Measurements from ENCODE around the gene TEK. TPM values are rescaled to one million over a fixed set of nuclear protein-coding genes. Genes with fewer than 3 reads are reported as not detected.

The TEK gene
- total RNA-seq (under 1 TPM in 1 of 5 donors, not detected in 4; 0.16 TPM), total RNA-seq (0 to 0.25 (median 0) reads per million in 29 experiments)
- 0.13 TPM for total RNA-seq (2013)

DNA sequence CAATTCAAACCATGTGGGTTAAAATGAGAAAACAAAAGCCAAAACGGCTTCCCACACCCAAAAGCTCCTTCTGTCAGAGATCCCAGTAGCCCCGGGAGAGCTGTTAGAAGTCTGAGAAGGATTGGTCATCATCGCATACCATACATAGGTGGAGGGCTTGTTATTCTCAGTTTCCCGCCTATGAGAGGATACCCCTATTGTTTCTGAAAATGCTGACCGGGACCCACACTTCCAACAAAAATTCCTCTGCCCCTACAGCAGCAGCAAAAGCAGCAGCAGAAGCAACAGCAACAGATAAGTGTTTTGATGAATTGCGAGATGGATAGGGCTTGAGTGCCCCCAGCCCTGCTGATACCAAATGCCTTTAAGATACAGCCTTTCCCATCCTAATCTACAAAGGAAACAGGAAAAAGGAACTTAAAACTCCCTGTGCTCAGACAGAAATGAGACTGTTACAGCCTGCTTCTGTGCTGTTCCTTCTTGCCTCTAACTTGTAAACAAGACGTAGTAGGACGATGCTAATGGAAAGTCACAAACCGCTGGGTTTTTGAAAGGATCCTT, at the start of gene TEK:
Gene TEK (plus strand): TSS at position 245 of the 561 bp plus-strand sequence. CDS start 366 bp downstream, outside the sequence.
- no peak within 1 kb of the TSS for H3K27ac ChIP-seq (ENCODE audit: low read length)
- CTCF ChIA-PET: no interaction called here
- no peak for ATAC-seq (replicated peaks in 1 of 4)

DNA sequence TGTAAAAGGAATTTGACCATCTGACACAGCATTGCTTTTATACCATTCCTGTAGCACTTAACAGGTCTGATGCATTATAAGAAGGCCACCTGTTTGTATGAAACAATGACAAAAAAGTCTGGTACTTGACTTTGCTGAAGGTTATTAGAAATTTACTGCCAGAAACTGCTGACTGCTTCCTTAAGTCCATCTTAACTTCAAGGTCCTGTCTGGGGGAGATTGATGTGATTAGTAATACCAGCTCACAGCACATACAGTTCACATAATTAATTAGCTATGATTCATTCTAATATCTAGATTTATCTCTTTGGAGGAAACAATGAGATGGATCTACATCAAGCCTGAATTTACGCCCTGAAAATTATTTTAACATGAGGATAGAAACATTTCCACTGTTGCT, 49.6 kb upstream of the TEK start:
- ATAC-seq (replicated peaks in 1 of 4) (no peak), DNase-seq (no peak)
- peaks cover 0 to 2% of the 10 kb centered on the region in 2 donors for H3K36me3 ChIP-seq (ENCODE audit: control insufficient read depth in 2 of 2, extremely low read depth in 1 of 2, insufficient read depth in 1 of 2, low read length in 1 of 2)
- CTCF ChIA-PET: interaction anchor here in 1 of 2 donors (0.6 kb wide), 1 partner anchor 28 kb away, joined by 4 read pairs; no protein-coding TSS in a partner anchor
- WGBS (ENCODE audit: insufficient coverage): no CpG with 5 or more reads among the region's 1 CpG
- Mint-ChIP-seq H3K4me1 (no peaks in the 10 kb centered on the region), H3K9me3 (no peaks in the 10 kb centered on the region), H3K4me3 (no peak overlapping the region), H3K27ac (no peak overlapping the region), H3K36me3 (peaks cover 47% of the 10 kb centered on the region), H3K27me3 (no peaks in the 10 kb centered on the region)
- no peak overlapping the region for H3K27ac ChIP-seq (ENCODE audit: low read length)
- no peaks in the 10 kb centered on the region for H3K9me3 ChIP-seq
- H3K4me1 ChIP-seq (ENCODE audit: control insufficient read depth in 1 of 2, extremely low read depth in 1 of 2, insufficient read depth in 2 of 2, low read length in 2 of 2): no peaks in the 10 kb centered on the region
- H3K4me3 ChIP-seq (ENCODE audit: control insufficient read depth in 1 of 2, extremely low read depth in 1 of 2, low read length in 1 of 2): no peak overlapping the region
- no peaks in the 10 kb centered on the region for H3K27me3 ChIP-seq (replicated peaks in 1 of 2; ENCODE audit: control insufficient read depth in 2 of 2, extremely low read depth in 1 of 2, insufficient read depth in 2 of 2, low read length in 1 of 2)
- POLR2A ChIA-PET: interaction anchor here in 1 of 2 donors (0.7 kb wide), 1 partner anchor 28 kb away, joined by 3 read pairs; no protein-coding TSS in a partner anchor

More for the DNA sequence above, at the start of gene TEK:
- POLR2A ChIA-PET: no interaction called here
- Mint-ChIP-seq H3K27ac (no peak within 1 kb of the TSS), H3K4me1 (no peaks in the 10 kb centered on the region), H3K4me3 (no peak within 1 kb of the TSS), H3K27me3 (peaks cover 3 to 8% of the 10 kb centered on the region in 2 donors), H3K36me3 (no peaks in the 10 kb centered on the region), H3K9me3 (peaks cover 0 to 3% (median 0%) of the 10 kb centered on the region in 3 donors)
- Histone ChIP-seq H3K9me3 (no peaks in the 10 kb centered on the region), H3K4me3 (ENCODE audit: control insufficient read depth in 1 of 2, extremely low read depth in 1 of 2, low read length in 1 of 2) (no peak within 1 kb of the TSS), H3K4me1 (ENCODE audit: control insufficient read depth in 1 of 2, extremely low read depth in 1 of 2, insufficient read depth in 2 of 2, low read length in 2 of 2) (no peaks in the 10 kb centered on the region), H3K27me3 (replicated peaks in 1 of 2; ENCODE audit: control insufficient read depth in 2 of 2, extremely low read depth in 1 of 2, insufficient read depth in 2 of 2, low read length in 1 of 2) (peaks cover 0 to 8% of the 10 kb centered on the region in 2 experiments), H3K36me3 (ENCODE audit: control insufficient read depth in 2 of 2, extremely low read depth in 1 of 2, insufficient read depth in 1 of 2, low read length in 1 of 2) (no peaks in the 10 kb centered on the region)
- 38% methylated on average over 3 of the region's 9 CpGs for WGBS (ENCODE audit: insufficient coverage)
- DNase-seq: no peak

DNA sequence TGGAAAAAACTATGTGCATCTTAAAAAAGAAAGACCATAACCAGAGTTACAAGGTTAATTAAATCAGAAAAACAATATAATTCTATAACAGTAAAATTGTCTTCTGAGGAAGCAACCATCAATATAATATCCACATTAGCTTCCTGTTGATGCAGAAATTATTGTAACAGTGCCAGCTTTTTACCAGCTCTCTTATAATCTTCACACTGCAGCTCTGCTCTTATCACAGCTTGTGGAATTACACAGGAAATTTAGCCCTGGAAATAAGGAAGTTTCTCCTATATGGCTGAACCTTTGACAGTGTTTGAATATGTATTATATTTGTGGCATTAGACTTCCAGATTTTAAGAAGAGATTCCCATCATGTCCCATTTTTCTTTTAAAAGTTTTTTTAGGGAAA, 49.1 kb upstream of the TEK start:
- H3K4me3 Mint-ChIP-seq: no peak overlapping the region
- DNase-seq (no peak), ATAC-seq (replicated peaks in 1 of 4) (no peak)
- H3K4me3 ChIP-seq (ENCODE audit: control insufficient read depth in 1 of 2, extremely low read depth in 1 of 2, low read length in 1 of 2): no peak overlapping the region
- no peaks in the 10 kb centered on the region for H3K4me1 Mint-ChIP-seq
- ChIA-PET POLR2A (interaction anchor here in 1 of 2 donors (0.7 kb wide), 1 partner anchor 29 kb away, joined by 3 read pairs; no protein-coding TSS in a partner anchor), CTCF (interaction anchor here in 1 of 2 donors (0.6 kb wide), 1 partner anchor 29 kb away, joined by 4 read pairs; no protein-coding TSS in a partner anchor)
- H3K9me3 ChIP-seq: no peaks in the 10 kb centered on the region
- peaks cover 0 to 2% of the 10 kb centered on the region in 2 donors for H3K36me3 ChIP-seq (ENCODE audit: control insufficient read depth in 2 of 2, extremely low read depth in 1 of 2, insufficient read depth in 1 of 2, low read length in 1 of 2)
- no peaks in the 10 kb centered on the region for H3K27me3 Mint-ChIP-seq
- H3K27me3 ChIP-seq (replicated peaks in 1 of 2; ENCODE audit: control insufficient read depth in 2 of 2, extremely low read depth in 1 of 2, insufficient read depth in 2 of 2, low read length in 1 of 2): no peaks in the 10 kb centered on the region
- no peak overlapping the region for H3K27ac Mint-ChIP-seq
- peaks cover 42% of the 10 kb centered on the region for H3K36me3 Mint-ChIP-seq
- H3K9me3 Mint-ChIP-seq: no peaks in the 10 kb centered on the region
- H3K27ac ChIP-seq (ENCODE audit: low read length): no peak overlapping the region
- H3K4me1 ChIP-seq (ENCODE audit: control insufficient read depth in 1 of 2, extremely low read depth in 1 of 2, insufficient read depth in 2 of 2, low read length in 2 of 2): no peaks in the 10 kb centered on the region

DNA sequence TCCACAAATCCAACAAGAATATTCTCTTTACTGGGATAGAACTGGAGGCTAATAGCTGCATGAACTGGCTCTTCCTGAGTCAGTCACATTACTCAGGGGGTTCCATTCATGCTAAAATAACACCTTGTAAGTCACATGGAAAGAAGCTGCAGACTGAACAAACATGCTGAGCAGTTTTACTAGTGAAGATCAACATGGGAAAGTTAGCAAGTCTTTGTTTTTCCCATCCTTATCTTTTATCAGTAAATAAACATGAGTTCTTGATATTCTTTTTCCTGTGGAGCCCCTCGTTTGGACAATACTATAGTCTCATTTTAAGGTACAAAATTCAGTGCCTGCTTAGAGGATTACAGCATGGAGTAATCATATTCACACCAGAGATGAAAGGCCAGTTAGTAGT, 43.7 kb upstream of the TEK start:
- H3K9me3 Mint-ChIP-seq: no peaks in the 10 kb centered on the region
- Histone ChIP-seq H3K4me1 (ENCODE audit: control insufficient read depth in 1 of 2, extremely low read depth in 1 of 2, insufficient read depth in 2 of 2, low read length in 2 of 2) (no peaks in the 10 kb centered on the region), H3K9me3 (no peaks in the 10 kb centered on the region), H3K4me3 (ENCODE audit: control insufficient read depth in 1 of 2, extremely low read depth in 1 of 2, low read length in 1 of 2) (no peak overlapping the region), H3K27ac (ENCODE audit: low read length) (no peak overlapping the region), H3K36me3 (ENCODE audit: control insufficient read depth in 2 of 2, extremely low read depth in 1 of 2, insufficient read depth in 1 of 2, low read length in 1 of 2) (no peaks in the 10 kb centered on the region), H3K27me3 (replicated peaks in 1 of 2; ENCODE audit: control insufficient read depth in 2 of 2, extremely low read depth in 1 of 2, insufficient read depth in 2 of 2, low read length in 1 of 2) (no peaks in the 10 kb centered on the region)
- DNase-seq (no peak), ATAC-seq (replicated peaks in 1 of 4) (no peak)
- no CpG with 5 or more reads among the region's 1 CpG for WGBS (ENCODE audit: insufficient coverage)
- peaks cover 24% of the 10 kb centered on the region for H3K36me3 Mint-ChIP-seq
- H3K4me1 Mint-ChIP-seq: no peaks in the 10 kb centered on the region
- H3K27me3 Mint-ChIP-seq: no peaks in the 10 kb centered on the region
- POLR2A ChIA-PET: no interaction called here
- H3K4me3 Mint-ChIP-seq: no peak overlapping the region
- CTCF ChIA-PET: no interaction called here
- H3K27ac Mint-ChIP-seq: no peak overlapping the region

DNA sequence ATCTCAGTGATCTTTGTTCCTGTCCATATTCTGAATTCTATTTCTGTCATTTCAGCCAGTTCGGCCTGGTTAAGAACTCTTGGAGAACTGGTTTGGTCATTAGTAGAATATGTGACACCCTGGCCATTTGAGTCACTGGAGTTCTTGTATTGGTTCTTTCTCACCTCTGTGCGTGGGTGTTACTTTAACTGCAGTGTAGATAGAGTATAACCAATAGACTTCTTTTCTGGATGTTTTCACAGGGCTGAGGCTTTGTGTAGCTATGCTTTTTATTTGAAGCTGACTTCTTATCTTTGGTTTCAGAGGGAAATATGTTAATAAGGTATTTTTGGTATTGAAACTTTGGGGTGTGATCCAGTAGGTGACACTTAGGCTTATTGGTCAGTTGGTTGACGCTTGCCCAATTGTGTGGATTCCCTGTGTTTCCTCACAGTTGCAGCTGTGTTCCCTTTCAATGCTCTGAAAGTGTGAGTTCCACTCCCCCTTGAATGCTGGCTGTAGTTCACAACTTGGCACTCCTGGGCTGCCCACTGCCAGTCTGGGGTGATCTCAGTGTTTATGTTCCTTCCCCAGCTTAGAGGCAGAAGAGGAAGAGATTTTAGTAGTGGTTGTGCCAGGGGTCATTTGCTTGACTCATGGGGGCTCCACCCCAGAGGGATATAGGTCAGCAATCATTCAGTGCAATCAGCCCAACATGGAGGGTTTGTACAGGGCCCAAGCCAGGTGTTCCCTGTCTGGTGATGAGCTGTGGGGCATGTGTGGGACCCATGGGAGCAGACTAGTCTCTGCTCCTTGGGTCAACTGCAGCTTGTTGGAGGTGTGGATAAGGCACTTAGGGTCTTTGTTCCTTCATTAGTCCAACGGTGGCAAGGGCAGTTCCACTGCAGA, 34.9 kb upstream of the TEK start:
- H3K27me3 ChIP-seq (replicated peaks in 1 of 2; ENCODE audit: control insufficient read depth in 2 of 2, extremely low read depth in 1 of 2, insufficient read depth in 2 of 2, low read length in 1 of 2): no peaks in the 10 kb centered on the region
- ChIA-PET CTCF (no interaction called here), POLR2A (no interaction called here)
- H3K9me3 ChIP-seq: no peaks in the 10 kb centered on the region
- H3K4me3 Mint-ChIP-seq: no peak overlapping the region
- WGBS (ENCODE audit: insufficient coverage): 44% methylated on average over 2 of the region's 4 CpGs
- ATAC-seq (replicated peaks in 1 of 4): no peak
- H3K36me3 Mint-ChIP-seq: peaks cover 37% of the 10 kb centered on the region
- H3K27ac Mint-ChIP-seq: no peak overlapping the region
- no peak overlapping the region for H3K4me3 ChIP-seq (ENCODE audit: control insufficient read depth in 1 of 2, extremely low read depth in 1 of 2, low read length in 1 of 2)
- no peaks in the 10 kb centered on the region for H3K4me1 ChIP-seq (ENCODE audit: control insufficient read depth in 1 of 2, extremely low read depth in 1 of 2, insufficient read depth in 2 of 2, low read length in 2 of 2)
- H3K27me3 Mint-ChIP-seq: no peaks in the 10 kb centered on the region
- no peaks in the 10 kb centered on the region for H3K36me3 ChIP-seq (ENCODE audit: control insufficient read depth in 2 of 2, extremely low read depth in 1 of 2, insufficient read depth in 1 of 2, low read length in 1 of 2)
- H3K4me1 Mint-ChIP-seq: no peaks in the 10 kb centered on the region
- DNase-seq: no peak
- H3K9me3 Mint-ChIP-seq: peaks cover 0 to 3% (median 0%) of the 10 kb centered on the region in 3 donors
- no peak overlapping the region for H3K27ac ChIP-seq (ENCODE audit: low read length)

DNA sequence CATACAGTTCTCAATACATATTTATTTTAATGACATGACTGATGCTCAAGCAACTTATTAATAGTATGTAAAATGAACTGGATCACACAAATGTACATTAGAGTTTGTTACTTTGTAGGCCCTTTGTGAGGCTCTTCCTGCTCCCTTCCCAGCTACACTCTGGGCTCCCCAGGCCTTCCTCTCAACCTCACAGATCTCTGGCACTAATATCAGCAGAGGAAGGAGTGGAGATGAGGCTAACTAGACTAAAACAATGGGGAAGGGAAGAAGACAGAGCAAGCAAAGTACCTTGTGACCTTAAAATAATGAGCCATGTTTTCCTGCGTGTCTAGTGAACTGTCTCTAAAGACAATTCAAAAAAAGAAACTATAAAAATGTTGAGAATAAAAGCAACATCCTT, 30.3 kb upstream of the TEK start:
- no peak for DNase-seq
- no CpG with 5 or more reads among the region's 1 CpG for WGBS (ENCODE audit: insufficient coverage)
- Histone ChIP-seq H3K4me3 (ENCODE audit: control insufficient read depth in 1 of 2, extremely low read depth in 1 of 2, low read length in 1 of 2) (no peak overlapping the region), H3K27ac (ENCODE audit: low read length) (no peak overlapping the region), H3K36me3 (ENCODE audit: control insufficient read depth in 2 of 2, extremely low read depth in 1 of 2, insufficient read depth in 1 of 2, low read length in 1 of 2) (no peaks in the 10 kb centered on the region), H3K9me3 (no peaks in the 10 kb centered on the region), H3K4me1 (ENCODE audit: control insufficient read depth in 1 of 2, extremely low read depth in 1 of 2, insufficient read depth in 2 of 2, low read length in 2 of 2) (no peaks in the 10 kb centered on the region), H3K27me3 (replicated peaks in 1 of 2; ENCODE audit: control insufficient read depth in 2 of 2, extremely low read depth in 1 of 2, insufficient read depth in 2 of 2, low read length in 1 of 2) (no peaks in the 10 kb centered on the region)
- H3K27ac Mint-ChIP-seq: no peak overlapping the region
- CTCF ChIA-PET: no interaction called here
- no peaks in the 10 kb centered on the region for H3K27me3 Mint-ChIP-seq
- H3K4me1 Mint-ChIP-seq: no peaks in the 10 kb centered on the region
- H3K4me3 Mint-ChIP-seq: no peak overlapping the region
- POLR2A ChIA-PET: no interaction called here
- H3K36me3 Mint-ChIP-seq: peaks cover 32% of the 10 kb centered on the region
- no peak for ATAC-seq (replicated peaks in 1 of 4)
- peaks cover 0 to under 1% (median 0%) of the 10 kb centered on the region in 3 donors for H3K9me3 Mint-ChIP-seq

Data from T-cell (primary cell).